Tibial artery (tissue), 4 donors: ENCODE measurements around the gene PEX14.

Experiments
- DNase-seq, 2 donors: peaks; one replicate each; pipeline ENCODE4 v3.0.0-alpha.2; 2019
- H3K27ac ChIP-seq, 2 donors: fragments of 200-600 bp; sonication (generic) in 1 of 2; 1 replicate in 1 of 2; 2 replicates in 1 of 2; pipeline ENCODE4 v1.5.1; 2018 to 2019; ENCODE audit warnings: mild to moderate bottlenecking in 1 of 2
- H3K27me3 ChIP-seq, 2 donors: fragments of 200-600 bp; sonication (generic) in 1 of 2; one replicate each; pipeline versions ENCODE4 v1.5.1 to v1.6.0; 2016 to 2019
- H3K36me3 ChIP-seq, 3 donors: fragments of 200-600 bp; sonication (generic) in 2 of 3; one replicate each; pipeline ENCODE4 v1.5.1; 2016 to 2019; ENCODE audit warnings: mild to moderate bottlenecking in 2 of 3
- H3K4me1 ChIP-seq, 4 donors: fragments of 200-600 bp; sonication (generic) in 2 of 4; 1 replicate in 3 of 4; 2 replicates in 1 of 4; pipeline ENCODE4 v1.5.1; 2016 to 2019
- H3K4me3 ChIP-seq, 2 donors: fragments of 200-600 bp; sonication (generic) in 1 of 2; 1 replicate in 1 of 2; 2 replicates in 1 of 2; pipeline ENCODE4 v1.5.1; 2018 to 2019; ENCODE audit warnings: mild to moderate bottlenecking in 2 of 2
- H3K9me3 ChIP-seq, 3 donors: fragments of 200-600 bp; sonication (generic) in 1 of 3; one replicate each; pipeline ENCODE4 v1.5.1; 2016 to 2019
- CTCF ChIP-seq, 2 experiments: fragments of 200-600 bp in 1 of 2; fragments of 450-650 bp in 1 of 2; IDR thresholded peaks; one replicate each; pipeline ENCODE4 v1.5.1; 2017 to 2019; ENCODE audit warnings: antibody characterized with exemption in 2 of 2, mild to moderate bottlenecking in 1 of 2, moderate library complexity in 1 of 2
- intact Hi-C: fragments of 100-400 bp; cut with DNase I; formaldehyde crosslinking; loops from one replicate; pipeline ENCODE4 v1.15.0; 2023; ENCODE audit warnings: low total_unique reads

PEX14 gene

GRCh38 chr1:10537082-10537766 is 62.5 kb downstream of the PEX14 start:
- peaks cover 14 to 36% (median 21%) of the 10 kb centered on the region in 3 donors for H3K36me3 ChIP-seq
- H3K9me3 ChIP-seq, result no peaks in the 10 kb centered on the region
- no peak overlapping the region for H3K4me3 ChIP-seq
- no peak overlapping the region for H3K27ac ChIP-seq
- no peak for DNase-seq
- intact Hi-C loops, result no loop called here
- no peaks in the 10 kb centered on the region for H3K27me3 ChIP-seq
- peaks cover 0 to 20% (median 9%) of the 10 kb centered on the region in 4 donors for H3K4me1 ChIP-seq
- TF ChIP-seq CTCF (IDR thresholded peaks at IDR 0.05), result no peak

GRCh38 chr1:10538646-10539355 is 64.1 kb downstream of the PEX14 start:
- Histone ChIP-seq H3K4me1 (peaks cover 0 to 20% (median 9%) of the 10 kb centered on the region in 4 donors), H3K4me3 (no peak overlapping the region), H3K9me3 (no peaks in the 10 kb centered on the region), H3K27ac (no peak overlapping the region), H3K27me3 (no peaks in the 10 kb centered on the region), H3K36me3 (peaks cover 14 to 36% (median 21%) of the 10 kb centered on the region in 3 donors)
- no peak for DNase-seq
- TF ChIP-seq CTCF (IDR thresholded peaks at IDR 0.05), result no peak
- intact Hi-C loops, result no loop called here

- intact Hi-C loops, result no loop called here
- H3K27ac ChIP-seq, result no peak overlapping the region
- TF ChIP-seq CTCF (IDR thresholded peaks at IDR 0.05), result no peak
These were observed 64.8 kb downstream of the PEX14 start for GRCh38 chr1:10539411-10540043.

DNA sequence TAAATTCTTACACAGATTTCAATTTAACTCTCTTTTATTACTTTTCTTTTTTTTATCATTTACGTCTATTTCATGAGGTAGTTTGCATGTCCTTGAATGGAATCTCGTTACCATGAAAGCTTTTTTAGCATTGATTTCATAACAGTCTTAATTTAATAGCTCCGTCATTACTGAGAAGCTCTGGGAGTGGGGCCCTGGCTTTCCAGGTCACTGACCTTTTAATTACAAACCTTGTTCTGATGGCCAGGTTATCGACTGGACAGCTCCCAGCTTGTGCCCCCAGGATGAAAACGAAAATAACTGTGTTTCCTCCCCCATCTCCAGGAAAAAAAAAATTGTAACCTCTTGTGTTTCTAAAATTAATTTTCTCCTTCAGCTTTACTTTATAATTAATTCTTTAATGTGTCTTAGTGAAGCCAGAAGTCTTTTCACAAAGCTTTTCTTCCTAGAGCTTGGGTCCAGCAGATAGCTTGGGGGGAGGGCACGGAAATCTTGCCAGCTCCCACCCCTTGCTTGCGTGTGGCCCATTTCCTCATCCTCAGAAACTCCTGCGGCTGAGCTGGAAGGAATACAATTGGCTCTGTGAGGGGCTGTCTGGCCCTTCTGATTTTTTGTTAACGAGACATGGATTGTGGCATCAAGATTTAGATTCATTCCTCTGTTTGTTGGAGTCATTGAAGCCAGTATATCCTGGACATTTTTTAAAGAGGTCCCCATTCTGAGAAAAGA is 65.7 kb downstream of the PEX14 start:
- Histone ChIP-seq H3K9me3 (no peaks in the 10 kb centered on the region), H3K4me1 (peaks cover 0 to 20% (median 9%) of the 10 kb centered on the region in 4 donors), H3K36me3 (peaks cover 14 to 36% (median 21%) of the 10 kb centered on the region in 3 donors), H3K27me3 (no peaks in the 10 kb centered on the region), H3K27ac (no peak overlapping the region), H3K4me3 (no peak overlapping the region)
- DNase-seq, result no peak
- no peak for TF ChIP-seq CTCF (IDR thresholded peaks at IDR 0.05)
- intact Hi-C loops, result no loop called here

More at GRCh38 chr1:10539411-10540043, 64.8 kb downstream of the PEX14 start:
- Histone ChIP-seq H3K9me3 (no peaks in the 10 kb centered on the region), H3K4me3 (no peak overlapping the region), H3K36me3 (peaks cover 14 to 36% (median 21%) of the 10 kb centered on the region in 3 donors), H3K4me1 (peaks cover 0 to 20% (median 9%) of the 10 kb centered on the region in 4 donors), H3K27me3 (no peaks in the 10 kb centered on the region)
- DNase-seq, result no peak

DNA sequence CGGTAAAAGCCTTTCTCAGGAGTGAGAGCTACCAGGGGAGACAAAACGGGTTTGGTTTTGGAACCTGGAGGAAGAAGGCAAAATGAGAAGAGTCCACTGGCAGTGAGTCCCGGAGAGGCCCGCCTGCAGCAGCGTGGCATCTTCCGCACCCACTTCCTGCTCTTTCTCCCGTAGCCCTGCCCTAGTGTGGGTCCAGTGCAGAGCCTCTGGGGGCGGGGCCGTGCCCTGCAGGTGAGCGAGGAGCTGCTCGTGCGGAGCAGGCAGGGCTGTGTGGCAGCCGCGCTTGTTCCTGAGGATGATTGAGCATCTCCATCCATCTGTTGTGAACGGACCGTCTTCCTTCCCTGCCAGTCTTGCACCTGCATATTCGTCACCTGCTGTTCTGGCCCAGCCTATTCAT is 66.5 kb downstream of the PEX14 start:
- Histone ChIP-seq H3K4me3 (no peak overlapping the region), H3K27me3 (no peaks in the 10 kb centered on the region), H3K4me1 (peaks cover 0 to 20% (median 9%) of the 10 kb centered on the region in 4 donors), H3K27ac (no peak overlapping the region), H3K36me3 (peaks cover 11 to 33% (median 18%) of the 10 kb centered on the region in 3 donors), H3K9me3 (no peaks in the 10 kb centered on the region)
- intact Hi-C loops, result no loop called here
- no peak for TF ChIP-seq CTCF (IDR thresholded peaks at IDR 0.05)
- no peak for DNase-seq
